ENCODE results near the gene KIF5C.

KIF5C gene

DNA sequence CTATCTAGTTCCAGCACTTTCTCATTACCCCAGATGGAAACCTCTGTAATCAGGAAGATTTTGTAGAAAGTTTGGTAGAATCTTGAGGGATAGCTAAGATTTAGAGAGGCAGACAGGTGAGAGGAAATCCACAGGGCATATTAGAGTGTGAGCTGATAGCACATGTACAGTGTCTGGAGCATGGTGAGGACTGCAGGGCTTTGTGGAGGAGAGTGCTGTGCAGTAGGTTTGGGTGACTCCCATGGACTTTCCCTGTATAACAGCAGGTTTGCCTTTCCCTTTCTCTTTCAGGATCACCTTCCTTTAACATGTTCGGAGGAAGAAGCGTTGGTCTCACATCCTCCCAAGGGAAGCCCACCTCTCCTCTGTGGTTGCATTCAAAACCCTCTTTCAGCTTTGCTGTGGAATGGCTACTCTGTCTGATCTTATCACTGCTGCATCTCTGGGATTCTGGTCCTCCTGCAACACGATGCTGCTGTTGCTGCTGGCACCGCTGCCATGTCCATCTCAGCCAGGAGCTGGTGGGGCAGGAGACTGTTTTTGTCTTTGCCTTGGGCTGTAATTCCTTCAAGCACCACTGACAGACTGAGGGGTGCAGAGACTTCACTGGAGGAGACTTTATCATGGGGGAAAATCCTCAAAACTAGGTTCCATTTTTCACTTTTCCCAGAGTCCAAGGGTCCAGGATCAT, 7.8 kb upstream of the KIF5C start:
- DNase-seq (ENCODE audit: extremely low spot score), result no peak
- TF ChIP-seq, protein P1, sequence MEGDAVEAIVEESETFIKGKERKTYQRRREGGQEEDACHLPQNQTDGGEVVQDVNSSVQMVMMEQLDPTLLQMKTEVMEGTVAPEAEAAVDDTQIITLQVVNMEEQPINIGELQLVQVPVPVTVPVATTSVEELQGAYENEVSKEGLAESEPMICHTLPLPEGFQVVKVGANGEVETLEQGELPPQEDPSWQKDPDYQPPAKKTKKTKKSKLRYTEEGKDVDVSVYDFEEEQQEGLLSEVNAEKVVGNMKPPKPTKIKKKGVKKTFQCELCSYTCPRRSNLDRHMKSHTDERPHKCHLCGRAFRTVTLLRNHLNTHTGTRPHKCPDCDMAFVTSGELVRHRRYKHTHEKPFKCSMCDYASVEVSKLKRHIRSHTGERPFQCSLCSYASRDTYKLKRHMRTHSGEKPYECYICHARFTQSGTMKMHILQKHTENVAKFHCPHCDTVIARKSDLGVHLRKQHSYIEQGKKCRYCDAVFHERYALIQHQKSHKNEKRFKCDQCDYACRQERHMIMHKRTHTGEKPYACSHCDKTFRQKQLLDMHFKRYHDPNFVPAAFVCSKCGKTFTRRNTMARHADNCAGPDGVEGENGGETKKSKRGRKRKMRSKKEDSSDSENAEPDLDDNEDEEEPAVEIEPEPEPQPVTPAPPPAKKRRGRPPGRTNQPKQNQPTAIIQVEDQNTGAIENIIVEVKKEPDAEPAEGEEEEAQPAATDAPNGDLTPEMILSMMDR (IDR thresholded peaks at IDR 0.05; ENCODE audit: control extremely low read depth, extremely low read depth, low read depth, missing control alignments), result no peak
- ChIA-PET POLR2A (no interaction called here), CTCF (interaction anchor here (2.0 kb wide), 1 partner anchor 13 kb away, joined by 5 read pairs; no protein-coding TSS in a partner anchor)

DNA sequence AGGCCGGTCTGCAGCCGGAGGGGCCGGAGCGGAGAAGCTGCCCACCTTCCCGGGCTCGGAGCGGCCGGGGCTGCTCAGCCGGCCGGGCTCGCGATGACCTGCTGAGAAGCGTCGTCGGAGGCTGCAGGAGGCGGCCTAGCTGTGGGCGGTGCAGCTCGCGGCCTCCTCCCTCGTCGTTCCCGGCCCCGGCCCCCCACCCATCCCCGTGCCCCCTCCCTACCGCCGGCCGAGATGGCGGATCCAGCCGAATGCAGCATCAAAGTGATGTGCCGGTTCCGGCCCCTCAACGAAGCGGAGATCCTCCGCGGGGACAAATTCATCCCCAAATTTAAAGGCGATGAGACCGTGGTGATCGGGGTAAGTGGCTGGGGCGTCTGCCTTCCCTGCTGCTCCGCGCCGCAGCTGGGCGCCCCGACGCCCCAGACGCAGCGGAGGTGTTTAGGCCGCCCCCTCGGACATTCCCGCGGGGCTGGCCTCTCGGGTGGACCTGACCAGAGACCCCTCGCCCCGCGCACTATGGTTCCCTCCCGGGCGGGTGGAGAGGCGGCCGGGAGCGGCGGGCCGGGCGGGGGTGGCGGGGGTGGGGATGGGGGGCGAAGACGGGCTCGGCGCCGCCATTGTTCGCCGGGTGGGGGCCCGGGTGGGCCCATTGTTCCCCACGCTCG, 492 bp downstream of the KIF5C start:
- ChIA-PET POLR2A (interaction anchor here (0.7 kb wide), 1 partner anchor 29 kb away, joined by 4 read pairs; no protein-coding TSS in a partner anchor), CTCF (no interaction called here)
- peak; percentile 33 for DNase-seq (ENCODE audit: extremely low spot score)
- TF ChIP-seq, protein P1 (IDR thresholded peaks at IDR 0.05; ENCODE audit: control extremely low read depth, extremely low read depth, low read depth, missing control alignments), result no peak

DNA sequence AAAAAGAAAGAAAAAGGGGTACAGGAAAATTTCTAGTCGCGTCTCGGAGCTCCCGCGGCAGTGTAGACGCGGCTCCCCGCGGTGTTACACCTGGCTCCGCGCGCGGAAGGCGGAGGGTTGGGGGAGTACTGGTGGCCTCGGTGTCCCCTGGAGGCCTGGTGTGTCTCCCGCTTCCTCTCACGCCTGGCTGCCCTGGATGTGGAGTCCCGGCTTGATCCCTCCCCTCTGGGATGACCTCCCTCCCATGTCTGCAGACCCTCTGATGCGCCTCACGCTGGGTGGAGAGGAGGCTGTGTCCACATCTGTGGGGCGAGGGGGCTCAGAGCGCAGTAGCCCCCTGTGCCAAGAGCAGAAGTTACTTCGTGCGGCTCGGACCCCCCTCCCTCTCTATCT, 1.2 kb downstream of the KIF5C start:
- ChIA-PET POLR2A (no interaction called here), CTCF (no interaction called here)
- TF ChIP-seq, protein P1 (IDR thresholded peaks at IDR 0.05; ENCODE audit: control extremely low read depth, extremely low read depth, low read depth, missing control alignments), result no peak
- peak; percentile 26 for DNase-seq (ENCODE audit: extremely low spot score)

DNA sequence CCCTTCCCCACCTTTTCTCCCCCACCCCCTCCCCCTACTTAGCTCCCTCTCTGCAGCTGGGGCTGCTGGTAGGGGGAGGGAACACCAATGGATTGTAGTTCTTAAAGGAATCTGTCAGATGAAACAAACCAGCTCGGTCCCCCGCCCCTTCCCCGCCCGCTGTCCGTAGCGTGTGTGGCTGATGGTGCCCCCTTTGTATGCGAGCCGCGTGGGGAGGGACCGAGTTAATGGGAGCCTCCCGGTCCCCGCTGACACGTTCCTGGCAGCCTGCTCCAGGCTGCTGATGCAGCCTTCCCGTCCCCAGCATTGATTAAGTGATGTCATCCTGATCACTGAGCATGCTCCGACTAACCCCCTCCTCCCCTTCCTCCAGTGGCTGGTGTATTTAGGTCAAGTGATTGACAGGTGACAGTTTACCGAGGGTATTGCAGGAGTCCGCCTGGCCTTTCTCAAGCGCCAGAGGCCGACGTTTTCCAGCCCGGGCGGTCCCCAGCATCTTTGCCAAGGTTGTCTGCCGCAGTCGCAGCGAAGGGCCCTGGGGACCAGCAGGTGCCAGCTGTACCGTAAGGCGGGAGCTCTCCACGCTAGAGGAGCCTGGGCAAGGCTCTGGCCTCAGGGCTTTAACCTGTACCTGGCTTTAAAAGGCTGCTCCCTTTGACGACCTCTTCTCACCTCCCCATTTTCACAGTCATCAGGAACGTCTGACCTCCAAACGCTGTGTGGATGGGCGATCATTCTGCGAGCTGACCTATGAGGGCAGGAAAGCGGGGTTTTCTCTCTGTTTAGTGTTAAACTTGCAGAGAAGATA, 1.8 kb downstream of the KIF5C start:
- DNase-seq (ENCODE audit: extremely low spot score), result peak; percentile 59
- CTCF ChIA-PET, result no interaction called here
- POLR2A ChIA-PET, result no interaction called here
- TF ChIP-seq, protein P1 (IDR thresholded peaks at IDR 0.05; ENCODE audit: control extremely low read depth, extremely low read depth, low read depth, missing control alignments), result no peak

DNA sequence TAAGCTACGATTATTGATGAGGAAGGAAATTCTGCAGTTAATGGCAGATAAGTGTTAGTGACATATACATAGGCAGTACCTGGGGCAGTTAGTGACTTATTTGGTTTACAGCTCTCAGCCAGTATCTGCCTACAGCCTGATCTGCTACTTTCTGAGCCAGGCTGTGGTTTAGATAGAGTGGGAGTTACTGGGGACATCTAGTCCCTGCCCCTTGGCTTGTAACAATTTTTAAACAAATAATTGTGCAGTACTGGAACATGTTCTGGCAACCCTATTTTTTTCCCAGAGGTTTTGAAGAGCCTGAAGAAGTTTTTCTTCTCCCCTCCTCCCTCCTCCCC, 2.3 kb downstream of the KIF5C start:
- DNase-seq (ENCODE audit: extremely low spot score), result no peak
- TF ChIP-seq, protein P1 (IDR thresholded peaks at IDR 0.05; ENCODE audit: control extremely low read depth, extremely low read depth, low read depth, missing control alignments), result no peak
- CTCF ChIA-PET, result no interaction called here
- POLR2A ChIA-PET, result no interaction called here

DNA sequence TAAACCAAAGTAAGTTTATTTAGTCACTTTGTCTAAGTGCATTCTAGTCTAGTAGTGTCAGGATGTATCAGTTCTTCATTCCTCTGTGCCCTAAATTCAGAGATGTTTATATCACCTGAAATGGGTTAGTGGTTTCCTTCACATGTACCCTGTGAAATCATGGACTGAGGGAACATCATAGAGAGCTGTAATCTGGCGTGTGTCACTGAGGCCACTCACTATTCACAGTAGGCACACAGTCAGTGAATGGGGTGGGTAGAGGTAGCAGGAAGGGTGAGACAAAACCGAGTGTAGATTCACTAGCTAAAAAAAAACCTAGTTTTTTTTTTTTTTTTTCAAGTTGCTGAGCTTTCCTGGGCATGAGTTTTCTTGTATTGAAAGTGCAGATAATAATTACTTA, 5.6 kb downstream of the KIF5C start:
- ChIA-PET POLR2A (no interaction called here), CTCF (interaction anchor here (1.0 to 1.5 kb wide), 2 partner anchors 10 to 19 kb away, joined by 3 read pairs; no protein-coding TSS in a partner anchor)
- TF ChIP-seq, protein P1 (IDR thresholded peaks at IDR 0.05; ENCODE audit: control extremely low read depth, extremely low read depth, low read depth, missing control alignments), result no peak
- DNase-seq (ENCODE audit: extremely low spot score), result no peak
